HepG2 (cell line): Measurements from ENCODE around the gene PSMG4. TPM values are rescaled to one million over a fixed set of nuclear protein-coding genes. Genes with fewer than 3 reads are reported as not detected.

Experiments used
- GTF2F1 ChIP-seq: fragments of 150-350 bp; IDR thresholded peaks from 2 replicates; pipeline ENCODE4 v1.6.1; 2014; ENCODE audit warnings: low read length
- HNRNPH1 ChIP-seq: fragments of 200-400 bp; formaldehyde crosslinking; optimal IDR thresholded peaks from 2 replicates; pipeline ENCODE3; 2017; ENCODE audit warnings: mild to moderate bottlenecking, low read depth, low read length
- SNAPC2 ChIP-seq: sonication (generic); formaldehyde crosslinking; IDR thresholded peaks from 2 replicates; pipeline ENCODE4 v1.8.1; 2022; ENCODE audit warnings: mild to moderate bottlenecking, missing genetic modification reagents
- SOX13 ChIP-seq, 3 experiments: fragments of 450-650 bp in 1 of 3; sonication (generic) in 1 of 3; formaldehyde crosslinking in 1 of 3; IDR thresholded peaks in 2 of 3; conservative IDR thresholded peaks in 1 of 3; 2 replicates each; pipeline versions ENCODE4 v1.5.0 to v1.6.1; 2016 to 2020; ENCODE audit warnings: antibody characterized with exemption in 1 of 3, mild to moderate bottlenecking in 1 of 3, missing compliant biosample characterization in 1 of 3, missing genetic modification reagents in 1 of 3, moderate library complexity in 1 of 3
- ZNF136 ChIP-seq: sonication (generic); formaldehyde crosslinking; IDR thresholded peaks from 2 replicates; pipeline ENCODE4 v1.8.1; 2022; ENCODE audit warnings: low read depth, mild to moderate bottlenecking, moderate library complexity, missing genetic modification reagents
- ZNF160 ChIP-seq: sonication (generic); formaldehyde crosslinking; IDR thresholded peaks from 2 replicates; pipeline ENCODE4 v1.8.0; 2022; ENCODE audit warnings: mild to moderate bottlenecking, inconsistent platforms, missing genetic modification reagents
- ZNF33B ChIP-seq: sonication (generic); formaldehyde crosslinking; IDR thresholded peaks from 2 replicates; pipeline ENCODE4 v1.5.1; 2020; ENCODE audit warnings: mild to moderate bottlenecking, missing genetic modification reagents
- ZNF546 ChIP-seq: sonication (generic); formaldehyde crosslinking; conservative IDR thresholded peaks from 2 replicates; pipeline ENCODE4 v1.8.1; 2023; ENCODE audit warnings: mild to moderate bottlenecking, missing genetic modification reagents
- polyA plus RNA-seq, 8 experiments: library from polyadenylated mRNA; depleted of rRNA in 3 of 8; stranded (reverse) in 7 of 8; unstranded in 1 of 8; fragments of >200 nt; fragmentation: Illumina TruSeq in 4 of 8; extraction: Trizol in 4 of 8; gene quantifications; 2 replicates each; pipeline versions ENCODE4 v1.2.1 to v1.2.3, GENCODE V29; 2011 to 2016; ENCODE audit warnings: low read depth in 4 of 8, missing spikeins in 1 of 8, mixed read lengths in 1 of 8; ENCODE audit not compliant: insufficient read depth in 1 of 8
- total RNA-seq, 5 experiments: library from RNA; depleted of rRNA; stranded (reverse); fragments of >200 nt; fragmentation: Illumina TruSeq; extraction: Trizol; gene quantifications; 2 replicates each; pipeline ENCODE4 v1.2.3, GENCODE V29; 2016; ENCODE audit warnings: low read depth in 1 of 5
- TF ChIP-seq, protein P1 (sequence below): sonication (generic); formaldehyde crosslinking; IDR thresholded peaks from 2 replicates; pipeline ENCODE4 v1.8.0; 2022; ENCODE audit warnings: mild to moderate bottlenecking, missing genetic modification reagents; ENCODE audit not compliant: insufficient replicate concordance
- TF ChIP-seq, protein P2 (sequence below): sonication (generic); formaldehyde crosslinking; IDR thresholded peaks from 2 replicates; pipeline ENCODE4 v1.8.1; 2023; ENCODE audit warnings: mild to moderate bottlenecking, missing genetic modification reagents

Gene PSMG4
- total and polyA plus RNA-seq, 2 of the 13 experiments (the other 11 are each of a cell fraction or from before 2014, with no cell fraction given), result 28.5 to 32.8 TPM

DNA sequence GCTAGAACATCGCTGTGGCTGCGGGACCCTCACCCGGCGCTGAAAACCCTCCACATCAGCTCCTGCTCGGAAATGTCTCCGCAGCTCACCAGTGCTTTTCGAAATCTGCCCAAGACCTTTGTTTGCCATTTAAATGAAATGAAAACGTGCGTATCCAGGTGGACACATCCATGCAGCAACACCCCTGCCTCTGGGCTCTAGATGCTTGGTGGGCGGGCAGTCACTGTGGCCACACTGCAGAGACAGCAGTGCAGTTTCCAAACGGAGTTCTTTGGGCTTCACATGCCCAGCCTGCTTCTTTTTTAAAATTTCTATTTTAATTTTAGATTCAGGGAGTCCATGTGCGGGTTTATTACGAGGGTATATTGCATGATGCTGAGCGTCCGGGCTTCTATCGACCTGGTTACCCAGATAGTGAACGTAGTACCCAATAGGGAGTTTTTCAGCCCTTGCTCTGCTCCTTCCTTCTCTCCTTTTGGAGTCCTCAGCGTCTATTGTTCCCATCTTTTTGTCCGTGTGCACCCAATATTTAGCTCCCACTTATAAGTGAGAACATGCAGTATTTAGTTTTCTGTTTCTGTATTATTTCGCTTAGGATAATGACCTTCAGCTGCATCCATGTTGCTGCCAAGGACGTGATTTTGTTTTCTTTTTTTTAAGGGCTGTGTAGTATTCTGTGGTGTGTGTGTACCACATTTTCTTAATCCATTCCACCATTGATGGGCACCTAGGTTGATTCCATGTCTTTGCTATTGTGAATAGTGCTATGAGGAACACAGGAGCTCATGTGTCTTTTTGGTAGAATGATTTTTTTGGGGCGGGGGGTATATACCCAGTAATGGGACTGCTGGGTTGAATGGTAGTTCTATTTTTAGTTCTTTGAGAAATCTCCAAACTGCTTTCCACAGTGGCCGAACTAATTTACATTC lies 26.5 kb upstream of the PSMG4 start (continued):
- TF ChIP-seq, protein P1, sequence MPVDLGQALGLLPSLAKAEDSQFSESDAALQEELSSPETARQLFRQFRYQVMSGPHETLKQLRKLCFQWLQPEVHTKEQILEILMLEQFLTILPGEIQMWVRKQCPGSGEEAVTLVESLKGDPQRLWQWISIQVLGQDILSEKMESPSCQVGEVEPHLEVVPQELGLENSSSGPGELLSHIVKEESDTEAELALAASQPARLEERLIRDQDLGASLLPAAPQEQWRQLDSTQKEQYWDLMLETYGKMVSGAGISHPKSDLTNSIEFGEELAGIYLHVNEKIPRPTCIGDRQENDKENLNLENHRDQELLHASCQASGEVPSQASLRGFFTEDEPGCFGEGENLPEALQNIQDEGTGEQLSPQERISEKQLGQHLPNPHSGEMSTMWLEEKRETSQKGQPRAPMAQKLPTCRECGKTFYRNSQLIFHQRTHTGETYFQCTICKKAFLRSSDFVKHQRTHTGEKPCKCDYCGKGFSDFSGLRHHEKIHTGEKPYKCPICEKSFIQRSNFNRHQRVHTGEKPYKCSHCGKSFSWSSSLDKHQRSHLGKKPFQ (CRISPR knock-in tag), result peak; percentile 3
- 0 out of 2 replicates have a peak, but pooled peaks have one; percentile 12 for TF ChIP-seq SOX13 (IDR thresholded peaks at IDR 0.05)
- TF ChIP-seq SOX13 (CRISPR knock-in tag; conservative IDR thresholded peaks at IDR 0.05 in 1 of 2, IDR thresholded peaks at IDR 0.05 in 1 of 2), result no peak
- no peak for TF ChIP-seq ZNF546 (CRISPR knock-in tag)
- 0 out of 2 replicates have a peak, but pooled peaks have one; percentile 7 for TF ChIP-seq ZNF33B
- no peak for TF ChIP-seq HNRNPH1
- peak; percentile 5; the same call in 1 of the 2 replicates for TF ChIP-seq SNAPC2 (CRISPR knock-in tag)
- TF ChIP-seq ZNF136 (CRISPR knock-in tag), result 0 out of 2 replicates have a peak, but pooled peaks have one; percentile 41
- TF ChIP-seq, protein P2, sequence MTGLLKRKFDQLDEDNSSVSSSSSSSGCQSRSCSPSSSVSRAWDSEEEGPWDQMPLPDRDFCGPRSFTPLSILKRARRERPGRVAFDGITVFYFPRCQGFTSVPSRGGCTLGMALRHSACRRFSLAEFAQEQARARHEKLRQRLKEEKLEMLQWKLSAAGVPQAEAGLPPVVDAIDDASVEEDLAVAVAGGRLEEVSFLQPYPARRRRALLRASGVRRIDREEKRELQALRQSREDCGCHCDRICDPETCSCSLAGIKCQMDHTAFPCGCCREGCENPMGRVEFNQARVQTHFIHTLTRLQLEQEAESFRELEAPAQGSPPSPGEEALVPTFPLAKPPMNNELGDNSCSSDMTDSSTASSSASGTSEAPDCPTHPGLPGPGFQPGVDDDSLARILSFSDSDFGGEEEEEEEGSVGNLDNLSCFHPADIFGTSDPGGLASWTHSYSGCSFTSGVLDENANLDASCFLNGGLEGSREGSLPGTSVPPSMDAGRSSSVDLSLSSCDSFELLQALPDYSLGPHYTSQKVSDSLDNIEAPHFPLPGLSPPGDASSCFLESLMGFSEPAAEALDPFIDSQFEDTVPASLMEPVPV (CRISPR knock-in tag), result 0 out of 2 replicates have a peak, but pooled peaks have one; percentile 41
- no peak for TF ChIP-seq GTF2F1
- TF ChIP-seq ZNF160, result no peak
